HuH-7.5 (cell line): Measurements from ENCODE around the gene RND3.

ENCODE experiments used
- DNase-seq: peaks from one replicate; pipeline ENCODE4 v3.0.0; 2011; ENCODE audit warnings: low spot score

The RND3 gene

DNA sequence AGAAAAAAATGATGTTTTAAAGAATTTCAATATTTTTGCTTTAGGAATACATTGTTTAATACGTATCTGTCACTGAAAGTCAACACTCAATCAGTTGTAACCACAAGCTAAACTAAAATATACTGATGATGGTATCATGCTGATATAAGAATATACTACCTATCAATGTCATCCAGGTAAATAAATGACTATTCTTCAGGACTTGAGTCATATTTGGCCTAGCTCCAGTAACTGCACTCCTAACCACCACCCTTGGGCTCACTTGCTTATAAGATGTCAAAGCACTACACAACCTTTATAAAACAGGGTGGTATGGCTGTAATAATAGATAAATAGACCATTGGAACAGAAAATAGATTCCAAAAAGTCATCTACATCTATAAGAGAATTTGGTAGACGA is 48.8 kb downstream of the RND3 start:
- DNase-seq, result no peak

GRCh38 chr2:150438041-150438440 is 49.4 kb downstream of the RND3 start:
- no peak for DNase-seq

DNA sequence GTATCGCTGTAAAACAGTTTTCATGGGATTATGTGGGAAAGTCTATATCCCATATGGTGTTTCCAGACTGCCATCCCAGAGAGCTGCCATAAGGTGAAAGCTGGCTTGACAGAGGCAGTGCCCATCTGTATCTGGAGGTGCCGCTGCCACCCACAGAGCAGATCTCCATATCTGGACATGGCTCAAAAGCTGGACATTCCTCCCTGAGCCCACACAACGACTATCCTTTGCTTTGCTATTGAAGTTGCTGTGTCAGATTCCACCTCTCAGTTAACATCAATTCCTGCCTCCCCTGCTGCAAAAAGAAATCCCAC is 55.2 kb downstream of the RND3 start:
- DNase-seq, result no peak

DNA sequence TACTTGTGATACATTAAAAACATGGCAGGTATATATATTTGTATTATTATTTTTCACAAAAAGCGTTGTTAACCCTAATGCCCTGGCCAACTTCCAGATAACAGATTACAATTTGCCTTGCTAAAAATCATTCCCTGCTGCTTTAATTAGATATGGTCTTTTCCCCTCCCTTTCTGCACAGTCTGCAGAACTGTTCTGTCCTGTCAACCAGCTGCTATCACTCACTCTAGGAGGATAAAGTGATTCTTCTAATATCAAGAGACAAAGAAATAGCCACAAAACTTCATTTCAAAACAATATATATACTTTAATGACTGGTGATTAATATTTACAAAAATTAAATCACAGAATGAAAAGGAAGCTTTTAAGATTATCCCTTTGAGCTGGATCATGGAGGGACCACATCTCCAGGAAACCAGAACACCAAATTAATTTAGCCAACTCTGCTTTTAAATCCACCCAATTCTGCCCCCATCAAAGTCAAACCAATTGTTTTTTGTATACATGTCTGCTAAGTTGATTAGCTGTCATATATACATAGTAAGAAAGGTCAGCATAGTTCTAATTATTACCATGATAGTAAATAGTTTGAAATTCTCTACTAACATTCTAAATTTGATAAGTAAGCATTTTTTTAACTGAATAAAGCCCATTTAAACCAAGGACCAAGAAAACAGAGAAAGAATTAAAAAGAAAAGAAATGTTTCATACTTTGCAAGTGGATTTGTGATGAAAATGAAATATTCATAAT is 55.7 kb downstream of the RND3 start:
- no peak for DNase-seq

GRCh38 chr2:150429384-150429961 is 58.0 kb downstream of the RND3 start:
- DNase-seq, result no peak

DNA sequence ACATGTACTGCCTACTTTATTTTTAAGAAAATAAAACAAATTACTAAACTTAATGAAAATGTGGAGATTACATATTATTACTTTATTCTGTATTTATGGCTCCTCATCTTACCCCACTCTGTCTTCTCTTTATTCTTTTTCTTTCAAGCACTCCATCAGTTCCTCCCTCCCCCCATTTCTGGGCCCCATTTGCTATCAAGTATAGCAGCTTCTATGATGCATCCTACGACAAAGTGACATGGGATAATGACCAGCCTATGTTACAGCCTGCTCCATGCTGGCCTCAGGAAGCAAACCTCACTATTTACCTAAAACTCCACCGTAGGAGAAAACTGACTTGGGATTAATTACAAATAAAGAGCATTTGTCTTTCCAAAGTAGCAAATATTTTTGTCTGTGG is 58.8 kb downstream of the RND3 start:
- no peak for DNase-seq

DNA sequence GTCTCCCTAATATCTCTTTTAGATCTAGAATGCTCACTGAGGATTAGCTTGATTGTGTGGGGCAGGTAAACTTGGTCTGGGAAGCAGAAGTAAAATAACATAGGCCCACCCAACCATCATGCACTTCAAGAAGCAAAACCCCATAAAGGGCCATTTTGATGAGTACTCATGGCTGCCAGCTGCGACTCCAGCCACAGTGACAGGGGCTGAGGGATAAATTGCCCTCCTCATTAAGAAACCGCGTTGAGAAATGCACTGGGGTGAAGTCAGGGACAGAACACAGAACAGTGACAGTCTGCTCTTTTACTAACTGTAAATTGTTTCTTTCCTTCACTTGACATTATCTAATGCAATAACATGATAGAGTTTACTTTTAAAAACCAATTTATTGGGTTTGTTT is 60.2 kb downstream of the RND3 start:
- DNase-seq, result no peak

- no peak for DNase-seq
Measured at GRCh38 chr2:150426724-150427123, 60.7 kb downstream of the RND3 start.

DNA sequence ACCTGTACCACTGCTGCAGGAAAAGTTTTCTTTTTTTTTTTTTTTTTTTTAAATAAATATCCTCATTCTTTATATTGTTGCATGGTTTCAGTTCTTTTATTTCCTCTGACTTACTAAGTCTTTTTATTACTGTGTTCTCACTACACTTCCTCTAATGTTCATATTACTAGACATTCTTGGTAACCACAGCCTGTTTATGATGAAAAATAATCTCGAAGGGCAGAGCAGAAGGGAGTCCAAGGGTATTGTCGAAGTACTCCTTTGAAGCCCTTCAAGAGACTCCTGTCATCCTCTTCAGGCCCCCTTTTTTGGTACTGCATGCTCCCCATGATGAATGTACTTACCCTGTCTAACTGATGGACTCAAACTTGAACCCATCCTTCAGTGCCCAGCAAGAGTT is 61.2 kb downstream of the RND3 start:
- DNase-seq, result no peak

DNA sequence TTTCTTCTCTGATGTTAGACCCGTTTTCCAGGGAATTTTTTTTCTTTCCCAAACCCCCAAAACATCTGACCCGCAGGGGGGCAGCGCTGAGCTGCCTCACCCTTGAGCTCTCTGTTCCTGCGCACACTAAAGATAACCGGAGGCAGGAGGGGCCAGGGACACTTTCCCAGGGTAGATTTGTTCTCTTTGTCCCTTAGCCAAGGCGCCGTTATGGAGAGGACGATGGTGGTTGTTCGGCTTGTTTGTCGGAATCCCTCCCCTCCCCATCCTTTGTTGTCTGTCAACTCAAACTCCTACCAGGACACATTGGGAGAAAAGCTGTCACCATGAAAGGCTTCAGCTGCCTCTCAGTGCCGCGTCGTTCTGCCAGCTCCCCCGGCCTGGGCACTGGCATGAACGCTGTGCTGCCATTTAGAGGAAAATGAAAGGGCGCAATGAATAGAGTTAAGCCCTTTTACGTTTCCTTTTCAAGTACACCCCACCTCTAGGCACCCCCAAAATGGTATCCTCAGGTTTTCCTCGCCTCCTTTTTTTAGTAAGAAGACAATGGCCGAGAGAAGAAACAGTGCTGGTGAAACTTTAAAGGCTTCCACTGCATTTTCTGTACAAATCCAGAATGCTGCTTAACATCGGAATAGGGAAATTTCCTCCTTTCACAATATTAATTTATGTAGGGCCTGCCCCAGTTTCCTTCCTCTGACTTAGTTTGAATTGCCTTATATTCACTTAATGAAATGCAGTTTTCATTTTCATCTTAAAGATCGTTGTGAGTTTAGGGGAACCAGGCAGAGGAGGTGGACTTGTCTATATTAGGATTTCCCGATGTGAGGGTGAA is 62.1 kb downstream of the RND3 start:
- DNase-seq, result no peak

- DNase-seq, result no peak
Measured at GRCh38 chr2:150424406-150424805, 63.1 kb downstream of the RND3 start.

GRCh38 chr2:150421126-150421651 is 66.3 kb downstream of the RND3 start:
- DNase-seq, result no peak

DNA sequence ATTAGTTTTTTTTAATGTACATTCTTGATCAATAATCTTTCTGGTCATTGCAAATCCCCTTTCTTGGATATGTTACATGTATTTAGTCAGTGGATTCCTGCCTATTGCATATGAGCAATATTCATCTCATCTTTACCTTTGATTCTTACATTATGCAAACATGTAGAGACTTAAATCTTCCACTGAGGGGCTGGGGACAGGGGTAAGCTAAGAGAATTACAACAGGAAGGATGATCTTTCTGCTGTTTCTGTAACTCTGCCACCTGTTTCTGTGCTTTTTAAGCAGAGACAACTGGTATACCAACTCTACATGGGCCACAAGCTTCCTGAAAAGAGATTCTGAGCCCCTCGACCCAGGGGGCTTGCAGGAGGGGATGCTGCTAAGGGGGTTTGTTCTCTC is 68.6 kb downstream of the RND3 start:
- no peak for DNase-seq
